Measurements from ENCODE around the gene ESCO1. TPM values are rescaled to one million over a fixed set of nuclear protein-coding genes. Genes with fewer than 3 reads are reported as not detected.

ESCO1 gene
- total RNA-seq, 1 donor from 2014 or later, result 22.1 TPM

GRCh38 chr18:21597620-21598019 is 2.9 kb downstream of the ESCO1 start:
- intact Hi-C loops (cut with micrococcal nuclease), result loop anchor here (2.0 to 5.0 kb wide), 2 partner anchors 65 to 109 kb away; no protein-coding TSS in a partner anchor

- intact Hi-C loops (cut with micrococcal nuclease), result loop anchor here (5.0 kb wide), 1 partner anchor 364 kb away; no protein-coding TSS in a partner anchor
Measured at GRCh38 chr18:21593540-21594257, 6.8 kb downstream of the ESCO1 start.

- intact Hi-C loops (cut with micrococcal nuclease), result loop anchor here (5.0 kb wide), 1 partner anchor 365 kb away; no protein-coding TSS in a partner anchor
Measured at GRCh38 chr18:21592361-21592760, 8.1 kb downstream of the ESCO1 start.

- intact Hi-C loops (cut with micrococcal nuclease), result no loop called here
Measured at GRCh38 chr18:21584391-21584790, 16.1 kb downstream of the ESCO1 start.

GRCh38 chr18:21575656-21576055 is 24.8 kb downstream of the ESCO1 start:
- intact Hi-C loops (cut with micrococcal nuclease), result no loop called here

DNA sequence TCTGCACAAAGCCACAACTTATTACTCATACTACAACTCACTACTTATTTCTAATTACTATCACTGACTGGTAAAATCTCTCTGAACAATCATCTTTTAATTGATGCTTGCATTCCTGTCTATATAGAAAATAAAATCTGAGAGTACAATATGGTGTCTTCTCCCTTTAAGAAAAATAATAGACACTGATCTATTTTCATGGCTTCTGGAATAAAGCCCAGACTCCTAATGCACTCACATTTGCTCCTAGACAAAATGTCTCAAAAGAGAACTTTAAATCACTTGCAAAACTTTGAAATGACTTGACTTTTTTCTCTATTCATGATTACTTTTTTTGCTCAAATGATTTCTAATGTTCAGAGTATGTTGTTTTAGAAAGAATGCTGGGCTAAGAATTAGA is 28.7 kb downstream of the ESCO1 start:
- intact Hi-C loops (cut with micrococcal nuclease), result no loop called here

- intact Hi-C loops (cut with micrococcal nuclease), result no loop called here
Measured at GRCh38 chr18:21559195-21559594, 41.3 kb downstream of the ESCO1 start.

DNA sequence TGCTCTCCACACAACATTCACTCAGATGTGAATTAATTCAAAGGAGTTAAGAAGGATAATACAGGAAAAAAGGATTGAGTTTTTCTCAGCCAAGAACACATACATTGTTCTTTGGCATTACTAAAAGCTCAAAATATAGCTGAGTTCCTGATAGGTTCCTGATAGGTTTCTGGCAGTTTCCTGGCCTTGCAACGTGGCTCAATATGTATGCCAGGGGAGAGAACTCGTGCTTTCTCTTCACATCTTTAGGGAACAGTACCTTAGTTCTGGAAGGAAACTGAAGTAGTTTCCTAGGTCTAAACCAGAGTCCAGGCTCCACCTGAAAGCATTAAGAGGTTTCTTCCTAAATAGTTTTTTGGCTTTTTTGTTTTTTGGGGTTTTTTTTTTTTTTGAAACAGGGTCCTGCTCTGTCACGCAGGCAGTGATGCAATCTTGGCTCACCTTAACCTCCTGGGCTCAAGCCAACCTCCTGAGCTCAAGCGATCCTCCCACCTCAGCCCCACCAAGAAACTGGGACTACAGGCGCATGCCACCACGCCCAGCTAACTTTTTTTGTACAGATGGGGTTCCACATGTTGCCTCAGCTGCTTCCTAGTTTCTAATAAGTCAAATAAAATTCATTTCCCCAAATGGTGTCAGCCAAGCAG is 42.8 kb downstream of the ESCO1 start:
- intact Hi-C loops (cut with micrococcal nuclease), result no loop called here

DNA sequence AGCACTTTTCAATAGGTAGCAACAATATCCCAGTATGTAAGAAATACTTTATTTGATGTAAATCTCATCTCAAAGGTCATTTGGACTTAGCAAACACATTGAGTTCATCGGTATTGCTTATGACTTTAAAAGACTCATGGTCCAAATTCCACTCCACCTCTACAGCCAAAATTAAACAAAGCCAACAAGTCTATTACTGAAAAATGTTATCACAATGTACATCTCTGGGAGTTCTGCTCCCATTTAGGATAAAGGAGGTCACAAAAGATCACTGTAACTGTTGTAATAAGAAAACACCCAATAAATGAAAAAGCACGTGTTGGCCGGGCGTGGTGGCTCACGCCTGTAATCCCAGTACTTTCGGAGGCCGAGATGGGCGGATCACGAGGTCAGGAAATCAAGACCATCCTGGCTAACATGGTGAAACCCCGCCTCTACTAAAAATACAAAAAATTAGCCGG is 50.0 kb downstream of the ESCO1 start:
- intact Hi-C loops (cut with micrococcal nuclease), result no loop called here

- intact Hi-C loops (cut with micrococcal nuclease), result no loop called here
Measured at GRCh38 chr18:21548647-21549046, 51.9 kb downstream of the ESCO1 start.

DNA sequence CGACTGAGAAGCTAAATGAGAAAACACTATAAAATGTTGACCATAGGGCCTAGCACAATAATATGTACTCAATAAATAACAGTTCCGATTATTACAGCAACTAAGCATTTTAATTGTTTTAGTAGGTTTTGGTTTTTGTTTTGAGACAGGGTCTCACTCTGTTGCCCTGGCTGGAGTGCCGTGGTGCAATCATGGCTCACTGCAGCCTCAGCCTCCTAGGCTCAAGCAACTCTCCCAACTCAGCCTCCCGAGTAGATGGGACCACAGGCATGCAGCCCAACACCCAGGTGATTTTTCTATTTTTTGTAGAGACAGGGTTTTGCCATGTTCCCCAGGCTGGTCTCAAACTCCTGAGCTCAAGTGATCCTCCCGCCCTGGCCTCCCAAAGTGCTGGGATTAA is 54.1 kb downstream of the ESCO1 start:
- intact Hi-C loops (cut with micrococcal nuclease), result no loop called here

DNA sequence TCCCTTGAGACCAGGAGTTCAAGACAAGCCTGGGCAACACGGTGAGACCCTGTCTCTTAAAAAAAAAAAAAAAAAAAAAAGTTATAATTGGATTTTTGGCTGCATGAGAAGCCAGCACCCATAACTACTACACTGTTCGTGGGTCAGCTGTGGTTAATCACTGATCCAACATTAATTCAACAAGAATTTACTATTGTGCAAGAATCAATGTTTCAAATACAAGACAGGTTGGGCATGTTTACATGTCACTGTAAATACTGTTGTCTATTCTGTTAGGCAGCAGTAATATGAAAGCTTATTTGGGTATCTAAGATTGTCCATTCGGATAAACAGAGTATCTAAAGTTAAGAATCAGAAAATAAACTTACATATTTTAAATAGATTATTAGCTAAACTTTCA is 62.3 kb downstream of the ESCO1 start:
- intact Hi-C loops (cut with micrococcal nuclease), result no loop called here

DNA sequence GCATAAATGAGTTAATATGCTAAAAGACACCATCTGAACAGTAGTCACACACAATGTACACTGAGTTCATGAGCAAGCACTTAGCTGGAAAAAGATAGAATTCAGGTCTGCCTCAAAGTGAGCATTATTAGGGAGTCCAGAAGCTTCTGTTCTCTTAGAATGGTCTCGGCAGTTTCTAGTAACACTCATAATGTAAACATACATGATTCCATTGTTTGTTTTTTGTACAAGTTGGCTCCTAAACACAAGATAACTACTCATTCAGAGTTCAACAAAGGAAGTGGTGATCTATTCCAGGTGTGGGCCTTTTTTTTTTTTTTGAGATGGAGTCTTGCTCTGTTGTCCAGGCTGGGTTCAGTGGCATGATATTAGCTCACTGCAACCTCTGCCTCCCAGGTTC is 66.2 kb downstream of the ESCO1 start:
- intact Hi-C loops (cut with micrococcal nuclease), result loop anchor here (5.0 kb wide), 1 partner anchor 63 kb away; no protein-coding TSS in a partner anchor

GRCh38 chr18:21526463-21526862 is 74.0 kb downstream of the ESCO1 start:
- intact Hi-C loops (cut with micrococcal nuclease), result no loop called here

DNA sequence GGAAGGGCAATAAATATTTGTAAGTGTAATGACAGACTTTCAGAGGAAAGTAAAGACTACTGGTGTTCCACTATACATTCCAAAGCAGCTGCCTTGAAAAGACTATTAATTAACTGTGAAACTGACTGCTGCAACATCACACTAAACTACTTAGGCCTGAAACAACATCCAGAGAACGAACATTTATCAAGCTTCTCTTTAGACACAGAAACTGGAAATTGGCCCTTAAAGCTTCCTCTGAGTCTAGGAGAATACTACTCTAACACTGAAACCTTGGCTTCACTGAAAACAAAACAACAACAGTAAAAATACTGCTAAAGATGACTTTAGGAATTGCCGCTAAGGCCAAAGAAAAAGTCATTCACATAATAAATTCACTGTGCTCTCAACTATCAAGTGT is 74.6 kb downstream of the ESCO1 start:
- intact Hi-C loops (cut with micrococcal nuclease), result no loop called here

- intact Hi-C loops (cut with micrococcal nuclease), result no loop called here
Measured at GRCh38 chr18:21522530-21522929, 78.0 kb downstream of the ESCO1 start.

GRCh38 chr18:21513741-21514140 is 86.8 kb downstream of the ESCO1 start:
- intact Hi-C loops (cut with micrococcal nuclease), result no loop called here

DNA sequence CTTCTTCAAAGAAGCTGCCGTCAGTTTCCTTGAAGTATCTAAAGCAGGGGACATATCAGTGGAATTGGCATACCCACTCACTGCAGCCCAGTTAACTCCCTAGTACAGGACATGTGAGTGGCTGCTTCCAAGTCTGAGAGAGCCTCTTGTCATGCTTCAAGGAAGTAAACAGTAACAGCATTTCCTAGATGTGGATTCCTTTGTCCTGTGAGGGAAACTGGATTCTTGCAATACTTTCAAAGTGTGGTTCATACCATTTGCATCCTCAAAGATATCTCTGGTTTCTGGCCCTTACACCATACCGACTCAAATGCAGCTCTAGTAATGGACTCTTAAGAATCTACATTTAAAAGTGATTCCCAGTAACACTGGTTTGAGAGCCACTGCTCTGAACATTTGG is 87.2 kb downstream of the ESCO1 start:
- intact Hi-C loops (cut with micrococcal nuclease), result no loop called here

GRCh38 chr18:21509062-21509461 is 91.4 kb downstream of the ESCO1 start:
- intact Hi-C loops (cut with micrococcal nuclease), result no loop called here

DNA sequence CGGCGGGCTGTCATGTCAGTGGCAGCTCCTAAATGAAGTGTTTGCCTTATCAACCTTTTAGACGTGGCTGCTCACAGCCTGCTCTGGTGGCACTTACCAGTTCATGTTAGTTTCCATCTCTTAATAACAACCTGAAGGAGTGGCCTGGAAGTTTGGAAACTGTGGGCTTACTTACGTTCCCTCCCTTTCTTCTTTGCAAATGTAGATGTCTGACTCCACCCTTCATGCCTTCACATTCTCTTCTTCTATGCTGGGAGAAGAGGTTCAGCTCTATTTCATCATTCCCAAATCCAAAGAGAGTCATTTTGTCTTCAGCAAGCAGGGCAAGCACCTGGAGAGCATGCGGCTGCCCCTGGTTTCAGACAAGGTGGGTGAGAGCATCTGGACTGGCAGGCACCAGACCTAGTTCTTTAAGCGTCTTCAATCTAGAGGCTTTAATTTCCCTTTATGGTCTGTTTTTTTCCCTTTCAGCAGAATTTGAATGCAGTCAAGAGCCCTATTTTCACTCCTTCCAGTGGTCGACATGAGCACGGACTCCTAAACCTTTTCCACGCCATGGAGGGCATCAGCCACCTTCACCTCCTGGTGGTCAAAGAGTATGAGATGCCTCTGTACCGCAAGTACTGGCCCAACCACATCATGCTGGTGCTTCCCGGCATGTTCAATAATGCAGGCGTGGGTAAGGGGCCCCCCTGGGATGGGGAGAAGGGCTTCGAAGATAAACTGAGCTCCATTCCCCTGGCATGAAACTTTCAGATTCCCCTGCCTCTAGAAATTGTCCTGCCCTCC is 92.4 kb downstream of the ESCO1 start:
- intact Hi-C loops (cut with micrococcal nuclease), result no loop called here

GRCh38 chr18:21502661-21503060 is 97.8 kb downstream of the ESCO1 start:
- intact Hi-C loops (cut with micrococcal nuclease), result no loop called here

GRCh38 chr18:21499997-21500396 is 100.5 kb downstream of the ESCO1 start:
- intact Hi-C loops (cut with micrococcal nuclease), result no loop called here

Data from T-helper 1 cell treated with Interleukin-12 subunit alpha and Interleukin-12 subunit beta and Interleukin-4 antibody, amounts not matched to agents 30 ng/mL and 1 ng/mL, for 36 hours (primary cell).